Sigmoid colon (tissue), 7 donors: ENCODE results near the gene ATP1A3. TPM values are rescaled to one million over a fixed set of nuclear protein-coding genes. Genes with fewer than 3 reads are reported as not detected.
"Not testable (repeated sequence)": the region's sequence is repeated elsewhere in the genome, so short reads cannot be mapped to it uniquely, and the experiment has no call there.

Experiments used
- DNase-seq: peaks from one replicate; pipeline ENCODE4 v3.0.0-alpha.2; 2019
- H3K27ac ChIP-seq, 4 donors: fragments of 200-600 bp; sonication (generic); one replicate each; pipeline ENCODE4 v1.5.1; 2016 to 2019; ENCODE audit warnings: mild to moderate bottlenecking in 1 of 4
- H3K27me3 ChIP-seq, 3 donors: fragments of 200-600 bp; sonication (generic); one replicate each; pipeline ENCODE4 v1.5.1; 2019; ENCODE audit warnings: mild to moderate bottlenecking in 1 of 3
- H3K36me3 ChIP-seq, 4 donors: fragments of 200-600 bp; sonication (generic); one replicate each; pipeline ENCODE4 v1.5.1; 2016 to 2019
- H3K4me1 ChIP-seq, 4 donors: fragments of 200-600 bp; sonication (generic); one replicate each; pipeline ENCODE4 v1.5.1; 2017 to 2019
- H3K4me3 ChIP-seq, 4 donors: fragments of 200-600 bp; sonication (generic); one replicate each; pipeline ENCODE4 v1.5.1; 2017 to 2019; ENCODE audit warnings: mild to moderate bottlenecking in 2 of 4, moderate library complexity in 1 of 4
- H3K9me3 ChIP-seq, 4 donors: fragments of 200-600 bp in 3 of 4; sonication (generic) in 3 of 4; one replicate each; pipeline versions ENCODE4 v1.5.1 to v1.6.1; 2013 to 2019
- EP300 ChIP-seq, 4 donors: sonication (generic); formaldehyde crosslinking; IDR thresholded peaks; one replicate each; pipeline ENCODE4 v1.6.1; 2017; ENCODE audit warnings: antibody characterized with exemption in 4 of 4
- POLR2A ChIP-seq, 2 donors: fragments of 450-650 bp; IDR thresholded peaks; one replicate each; pipeline ENCODE4 v1.6.1; 2016; ENCODE audit warnings: antibody characterized with exemption in 2 of 2, mild to moderate bottlenecking in 2 of 2, moderate library complexity in 2 of 2
- POLR2AphosphoS5 ChIP-seq, 4 donors: sonication (generic); formaldehyde crosslinking; IDR thresholded peaks; one replicate each; pipeline ENCODE4 v1.6.1; 2017; ENCODE audit warnings: antibody characterized with exemption in 4 of 4
- WGBS, 2 donors: extraction: QIAGEN DNeasy Blood & Tissue Kit; methylation state at CpG; one replicate each; pipeline ENCODE4 v1.1.7; 2013; 5-methylcytosine and 5-hydroxymethylcytosine counted together
- intact Hi-C: fragments of 100-400 bp; cut with DNase I; formaldehyde crosslinking; loops from one replicate; pipeline ENCODE4 v1.15.1; 2023
- polyA plus RNA-seq, 3 donors: library from polyadenylated mRNA; stranded (reverse); fragments of 200-250 nt; gene quantifications; one replicate each; pipeline ENCODE4 v1.2.3, GENCODE V29; 2013
- total RNA-seq, 4 donors: library from RNA; depleted of rRNA; stranded (reverse); fragments of >200 nt; gene quantifications; one replicate each; pipeline ENCODE4 v1.1.0, GENCODE V29; 2016
- TF ChIP-seq, protein P1 (sequence below), 4 experiments: fragments of 450-650 bp in 3 of 4; fragments of 200-600 bp in 1 of 4; IDR thresholded peaks; one replicate each; pipeline ENCODE4 v1.5.1; 2016 to 2019; ENCODE audit warnings: antibody characterized with exemption in 4 of 4, mild to moderate bottlenecking in 3 of 4, moderate library complexity in 2 of 4
- donor health status: healthy with polysubstance abuse.
- donor health status: Bipolar disorder and iron deficiency.
- donor health status: healthy.

The ATP1A3 gene
- total and polyA plus RNA-seq, 7 donors: 0.46 to 4.3 (median 3.0) TPM; not detected in 1

DNA sequence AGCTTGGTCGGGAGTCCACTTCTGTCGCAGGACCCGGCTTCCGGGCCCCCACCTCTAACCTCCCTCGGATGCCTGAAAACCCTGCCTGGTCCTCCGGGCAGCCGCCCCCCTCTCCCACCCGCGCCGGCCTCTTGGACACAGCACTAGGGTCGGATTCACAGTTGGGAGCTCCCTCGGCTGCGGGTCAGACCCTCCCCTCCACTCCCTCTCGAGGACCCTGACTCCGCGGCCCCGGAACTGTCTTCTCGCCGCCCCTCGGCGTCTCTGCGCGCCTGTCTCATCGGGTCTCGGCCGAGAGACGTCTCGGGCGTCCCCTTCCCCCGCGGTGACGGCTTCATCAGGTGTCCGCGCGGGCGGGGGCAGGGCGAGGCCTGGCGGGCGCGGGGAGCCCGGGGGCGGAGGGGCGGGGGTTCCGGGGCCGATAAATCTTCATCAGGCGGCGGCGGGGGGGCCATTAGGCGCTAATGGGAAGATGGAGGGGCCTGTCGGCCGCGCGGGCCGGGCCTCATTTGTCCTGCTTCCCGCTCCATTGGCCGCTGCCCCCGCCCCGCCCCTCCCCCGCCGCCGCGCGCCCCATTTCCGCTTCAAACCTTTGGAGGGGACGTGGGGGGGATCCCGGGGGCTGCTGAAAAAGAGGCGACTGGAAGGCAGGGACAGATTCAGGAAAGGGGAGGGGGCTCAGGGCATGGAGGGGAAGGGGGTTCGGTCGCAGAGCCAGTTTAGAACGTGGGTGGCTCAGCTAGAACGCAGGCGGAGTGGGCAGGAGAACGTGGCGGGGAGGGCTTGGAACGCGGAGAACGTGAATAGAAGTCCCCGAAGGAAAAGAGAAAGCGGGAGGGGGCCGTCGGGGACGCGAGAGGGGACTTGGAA lies 53.9 kb downstream of the ATP1A3 start:
- DNase-seq: no peak
- Histone ChIP-seq H3K9me3 (no peaks in the 10 kb centered on the region), H3K27me3 (peaks cover 26 to 87% (median 59%) of the 10 kb centered on the region in 3 donors), H3K4me1 (peaks cover 0 to 19% (median 16%) of the 10 kb centered on the region in 4 donors), H3K27ac (no peak overlapping the region), H3K36me3 (no peaks in the 10 kb centered on the region), H3K4me3 (peak overlapping the region in 3 of 4 donors; percentile 35 to 47 (median 44))
- WGBS, 2 donors: 3 to 5% methylated on average over 83 of the region's 83 CpGs
- intact Hi-C loops: no loop called here
- TF ChIP-seq EP300 (IDR thresholded peaks at IDR 0.05): no peak
- TF ChIP-seq, protein P1, sequence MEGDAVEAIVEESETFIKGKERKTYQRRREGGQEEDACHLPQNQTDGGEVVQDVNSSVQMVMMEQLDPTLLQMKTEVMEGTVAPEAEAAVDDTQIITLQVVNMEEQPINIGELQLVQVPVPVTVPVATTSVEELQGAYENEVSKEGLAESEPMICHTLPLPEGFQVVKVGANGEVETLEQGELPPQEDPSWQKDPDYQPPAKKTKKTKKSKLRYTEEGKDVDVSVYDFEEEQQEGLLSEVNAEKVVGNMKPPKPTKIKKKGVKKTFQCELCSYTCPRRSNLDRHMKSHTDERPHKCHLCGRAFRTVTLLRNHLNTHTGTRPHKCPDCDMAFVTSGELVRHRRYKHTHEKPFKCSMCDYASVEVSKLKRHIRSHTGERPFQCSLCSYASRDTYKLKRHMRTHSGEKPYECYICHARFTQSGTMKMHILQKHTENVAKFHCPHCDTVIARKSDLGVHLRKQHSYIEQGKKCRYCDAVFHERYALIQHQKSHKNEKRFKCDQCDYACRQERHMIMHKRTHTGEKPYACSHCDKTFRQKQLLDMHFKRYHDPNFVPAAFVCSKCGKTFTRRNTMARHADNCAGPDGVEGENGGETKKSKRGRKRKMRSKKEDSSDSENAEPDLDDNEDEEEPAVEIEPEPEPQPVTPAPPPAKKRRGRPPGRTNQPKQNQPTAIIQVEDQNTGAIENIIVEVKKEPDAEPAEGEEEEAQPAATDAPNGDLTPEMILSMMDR (IDR thresholded peaks at IDR 0.05): no peak

- intact Hi-C loops, H3K4me3 ChIP-seq, H3K36me3 ChIP-seq, H3K27ac ChIP-seq, H3K9me3 ChIP-seq, DNase-seq: not testable (repeated sequence)
- Histone ChIP-seq H3K27me3 (peaks cover 26 to 91% (median 68%) of the 10 kb centered on the region in 3 donors), H3K4me1 (peaks cover 0 to 19% (median 16%) of the 10 kb centered on the region in 4 donors)
Observed at GRCh38 chr19:41939209-41939608, 54.8 kb downstream of the ATP1A3 start.

DNA sequence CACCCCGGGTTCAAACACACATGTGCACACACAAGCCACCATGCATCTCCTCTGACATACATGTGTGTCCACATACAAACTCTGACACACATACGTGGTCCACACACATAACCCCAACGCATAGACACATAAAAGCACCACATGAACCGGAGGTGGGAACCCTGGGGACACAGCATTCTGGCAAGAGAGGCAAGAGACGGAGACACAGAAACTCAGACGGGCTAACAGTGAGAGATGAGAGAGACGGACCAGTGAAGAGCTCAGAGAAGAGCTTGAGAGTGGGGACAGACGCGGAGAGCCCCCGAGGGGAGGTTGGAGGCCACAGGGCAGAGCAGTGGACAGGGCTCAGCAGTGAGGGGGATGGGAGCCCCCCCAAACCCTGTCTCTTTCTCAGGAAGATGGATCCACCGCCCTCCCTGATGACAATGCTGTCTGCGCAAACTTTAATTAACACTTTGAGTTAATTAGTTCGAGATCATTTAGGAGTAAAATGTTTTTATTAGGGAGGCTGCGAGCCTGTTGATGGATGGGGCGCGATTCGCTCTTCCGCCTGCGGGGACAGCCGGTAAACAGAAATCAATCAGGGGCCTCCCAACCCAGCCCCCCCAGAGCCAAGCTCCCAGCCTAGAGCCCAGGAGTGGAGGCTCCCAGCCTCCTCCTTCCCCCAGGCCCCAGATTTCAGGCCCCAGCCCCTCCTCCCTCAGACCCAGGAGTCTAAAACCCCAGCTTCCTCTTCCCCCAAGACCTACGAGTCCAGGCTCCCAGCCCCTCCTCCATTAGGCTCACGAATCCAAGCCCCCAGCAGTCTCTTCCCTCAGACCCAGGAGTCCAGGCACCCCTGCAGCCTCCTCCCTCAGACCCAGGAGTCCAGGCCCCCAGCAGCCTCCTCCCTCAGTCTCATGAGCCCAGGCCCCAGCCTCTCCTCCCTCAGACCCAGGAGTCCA lies 56.2 kb downstream of the ATP1A3 start:
- no peak for TF ChIP-seq POLR2AphosphoS5 (IDR thresholded peaks at IDR 0.05)
- no peak for TF ChIP-seq POLR2A (IDR thresholded peaks at IDR 0.05)
- no peak for TF ChIP-seq EP300 (IDR thresholded peaks at IDR 0.05)
- TF ChIP-seq, protein P1 (IDR thresholded peaks at IDR 0.05): no peak
- H3K27me3 ChIP-seq: peaks cover 29 to 91% (median 64%) of the 10 kb centered on the region in 3 donors
- no peaks in the 10 kb centered on the region for H3K9me3 ChIP-seq
- no peak overlapping the region for H3K4me3 ChIP-seq
- intact Hi-C loops: no loop called here
- H3K4me1 ChIP-seq: peaks cover 0 to 21% (median 19%) of the 10 kb centered on the region in 4 donors
- 59 to 73% methylated on average over 22 of the region's 22 CpGs for whole genome bisulfite sequencing, 2 donors
- H3K27ac ChIP-seq: no peak overlapping the region
- H3K36me3 ChIP-seq: no peaks in the 10 kb centered on the region
- DNase-seq: no peak

DNA sequence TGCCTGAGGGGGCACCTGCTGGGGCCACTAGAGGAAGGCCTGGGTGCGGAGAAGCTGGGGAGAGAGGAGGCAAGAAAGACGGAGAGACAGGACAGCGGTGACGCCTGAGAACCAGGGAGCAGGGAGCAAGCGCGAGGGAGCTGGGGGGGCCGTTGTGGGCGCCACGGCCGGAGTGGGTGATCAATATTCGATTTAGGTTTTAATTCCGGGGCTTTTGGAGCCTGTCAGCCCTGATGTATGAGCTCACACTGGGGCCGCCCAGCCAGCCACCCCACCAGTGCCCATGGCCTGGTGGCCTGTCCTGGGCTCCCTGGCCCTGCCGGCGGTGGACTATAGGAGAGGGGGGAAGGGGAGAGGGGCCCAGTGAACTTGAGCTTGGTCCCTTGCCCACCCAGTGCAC lies 57.1 kb downstream of the ATP1A3 start:
- TF ChIP-seq, protein P1 (IDR thresholded peaks at IDR 0.05): no peak
- TF ChIP-seq POLR2AphosphoS5 (IDR thresholded peaks at IDR 0.05) (no peak), POLR2A (IDR thresholded peaks at IDR 0.05) (no peak)
- peaks cover 32 to 93% (median 67%) of the 10 kb centered on the region in 3 donors for H3K27me3 ChIP-seq
- H3K4me1 ChIP-seq: peaks cover 0 to 21% (median 20%) of the 10 kb centered on the region in 4 donors
- no peak overlapping the region for H3K27ac ChIP-seq
- H3K36me3 ChIP-seq: no peaks in the 10 kb centered on the region
- no peak for DNase-seq
- H3K4me3 ChIP-seq: no peak overlapping the region
- H3K9me3 ChIP-seq: no peaks in the 10 kb centered on the region
- intact Hi-C loops: no loop called here
- 84 to 86% methylated on average over 15 of the region's 15 CpGs for WGBS, 2 donors

DNA sequence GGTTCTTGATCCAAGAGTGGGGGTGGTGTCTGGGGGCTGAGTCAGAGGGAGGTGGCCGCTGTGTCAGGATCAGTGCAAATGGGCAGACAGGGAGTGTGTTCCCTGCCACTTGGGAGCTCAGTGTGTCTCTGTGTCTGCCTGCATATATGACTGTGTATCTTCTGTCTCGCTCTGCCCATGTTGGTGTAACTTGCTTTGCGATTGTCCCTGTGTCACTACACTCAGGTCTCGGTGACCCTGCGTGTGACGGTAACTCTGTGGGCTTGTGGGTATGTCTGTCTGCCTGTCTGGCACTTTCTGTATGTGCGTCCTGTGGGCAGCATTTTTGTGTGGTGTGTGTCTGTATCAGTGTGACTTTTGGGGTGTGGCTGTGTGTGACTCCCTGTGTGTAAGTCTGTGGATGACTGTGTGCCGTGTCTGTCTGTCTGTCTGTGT lies 57.6 kb downstream of the ATP1A3 start:
- no peak for DNase-seq
- H3K4me3 ChIP-seq: no peak overlapping the region
- no peaks in the 10 kb centered on the region for H3K36me3 ChIP-seq
- intact Hi-C loops: no loop called here
- peaks cover 0 to 21% (median 19%) of the 10 kb centered on the region in 4 donors for H3K4me1 ChIP-seq
- no peaks in the 10 kb centered on the region for H3K9me3 ChIP-seq
- H3K27me3 ChIP-seq: peaks cover 32 to 93% (median 67%) of the 10 kb centered on the region in 3 donors
- no peak for TF ChIP-seq POLR2A (IDR thresholded peaks at IDR 0.05)
- no peak for TF ChIP-seq EP300 (IDR thresholded peaks at IDR 0.05)
- TF ChIP-seq, protein P1 (IDR thresholded peaks at IDR 0.05): no peak
- TF ChIP-seq POLR2AphosphoS5 (IDR thresholded peaks at IDR 0.05): no peak
- WGBS, 2 donors: 72 to 77% methylated on average over 8 of the region's 8 CpGs
- H3K27ac ChIP-seq: no peak overlapping the region
